Neutrophil (primary cell): Measurements from ENCODE around the gene C1QA.

Experiments used
- H3K27ac ChIP-seq: fragments of 200-600 bp; sonication (generic); 2 replicates; pipeline ENCODE4 v1.5.1; 2016; ENCODE audit warnings: mild to moderate bottlenecking, moderate library complexity
- H3K27me3 ChIP-seq: fragments of 200-600 bp; sonication (generic); 2 replicates; pipeline ENCODE4 v1.6.0; 2016; ENCODE audit warnings: mild to moderate bottlenecking
- H3K36me3 ChIP-seq: fragments of 200-600 bp; sonication (generic); 2 replicates; pipeline ENCODE4 v1.5.1; 2017
- H3K4me1 ChIP-seq, 2 experiments: fragments of 200-600 bp in 1 of 2; sonication (generic) in 1 of 2; 1 replicate in 1 of 2; 2 replicates in 1 of 2; pipeline versions ENCODE4 v1.5.1 to v1.6.1; 2013 to 2016; ENCODE audit warnings: low read depth in 1 of 2, low read length in 1 of 2, mild to moderate bottlenecking in 1 of 2, moderate library complexity in 1 of 2; ENCODE audit not compliant: control insufficient read depth in 1 of 2, insufficient read depth in 1 of 2
- H3K4me3 ChIP-seq, 2 experiments: fragments of 200-600 bp in 1 of 2; sonication (generic) in 1 of 2; 1 replicate in 1 of 2; 2 replicates in 1 of 2; pipeline ENCODE4 v1.5.1; 2013 to 2016; ENCODE audit warnings: low read depth in 1 of 2, low read length in 1 of 2, mild to moderate bottlenecking in 1 of 2, moderate library complexity in 1 of 2
- H3K9me3 ChIP-seq: fragments of 200-600 bp; sonication (generic); 2 replicates; pipeline ENCODE4 v1.5.1; 2016
- CTCF ChIP-seq: fragments of 200-600 bp; sonication (generic); IDR thresholded peaks from 2 replicates; pipeline ENCODE4 v1.5.1; 2016; ENCODE audit warnings: antibody characterized with exemption

Gene C1QA

GRCh38 chr1:22641247-22641646 is 4.8 kb downstream of the C1QA start:
- no peaks in the 10 kb centered on the region for H3K36me3 ChIP-seq
- H3K27me3 ChIP-seq = peaks cover 11% of the 10 kb centered on the region
- no peaks in the 10 kb centered on the region for H3K4me1 ChIP-seq
- no peak overlapping the region for H3K4me3 ChIP-seq
- TF ChIP-seq CTCF = no peak
- H3K9me3 ChIP-seq = no peaks in the 10 kb centered on the region
- H3K27ac ChIP-seq = no peak overlapping the region

GRCh38 chr1:22641906-22642636 is 5.6 kb downstream of the C1QA start:
- no peaks in the 10 kb centered on the region for H3K9me3 ChIP-seq
- TF ChIP-seq CTCF = no peak
- no peaks in the 10 kb centered on the region for H3K4me1 ChIP-seq
- H3K36me3 ChIP-seq = no peaks in the 10 kb centered on the region
- H3K4me3 ChIP-seq = no peak overlapping the region
- H3K27ac ChIP-seq = no peak overlapping the region
- H3K27me3 ChIP-seq = peaks cover 11% of the 10 kb centered on the region

- TF ChIP-seq CTCF = no peak
- H3K27me3 ChIP-seq = peaks cover 11% of the 10 kb centered on the region
Observed at GRCh38 chr1:22643381-22643780, 7.0 kb downstream of the C1QA start, which contains the start of gene C1QC. Gene C1QC (plus strand): TSS chr1:22643633. CDS start chr1:22644024, 391 bp downstream.

GRCh38 chr1:22643928-22644327 is 7.5 kb downstream of the C1QA start:
- Histone ChIP-seq H3K4me1 (no peaks in the 10 kb centered on the region), H3K36me3 (no peaks in the 10 kb centered on the region), H3K4me3 (no peak overlapping the region), H3K27me3 (peaks cover 11% of the 10 kb centered on the region), H3K27ac (no peak overlapping the region), H3K9me3 (no peaks in the 10 kb centered on the region)
- TF ChIP-seq CTCF = no peak

More at GRCh38 chr1:22643381-22643780, 7.0 kb downstream of the C1QA start, which contains the start of gene C1QC:
- no peaks in the 10 kb centered on the region for H3K9me3 ChIP-seq
- no peaks in the 10 kb centered on the region for H3K36me3 ChIP-seq
- no peaks in the 10 kb centered on the region for H3K4me1 ChIP-seq
- H3K27ac ChIP-seq = no peak within 1 kb of the TSS
- no peak within 1 kb of the TSS for H3K4me3 ChIP-seq

- TF ChIP-seq CTCF = no peak
- H3K4me3 ChIP-seq = no peak overlapping the region
- peaks cover 8% of the 10 kb centered on the region for H3K27me3 ChIP-seq
- H3K36me3 ChIP-seq = no peaks in the 10 kb centered on the region
- no peak overlapping the region for H3K27ac ChIP-seq
- H3K4me1 ChIP-seq = no peaks in the 10 kb centered on the region
- no peaks in the 10 kb centered on the region for H3K9me3 ChIP-seq
Observed at GRCh38 chr1:22645931-22646330, 9.5 kb downstream of the C1QA start.
